ENCODE measurements around the gene MRPL2.

Gene MRPL2

DNA sequence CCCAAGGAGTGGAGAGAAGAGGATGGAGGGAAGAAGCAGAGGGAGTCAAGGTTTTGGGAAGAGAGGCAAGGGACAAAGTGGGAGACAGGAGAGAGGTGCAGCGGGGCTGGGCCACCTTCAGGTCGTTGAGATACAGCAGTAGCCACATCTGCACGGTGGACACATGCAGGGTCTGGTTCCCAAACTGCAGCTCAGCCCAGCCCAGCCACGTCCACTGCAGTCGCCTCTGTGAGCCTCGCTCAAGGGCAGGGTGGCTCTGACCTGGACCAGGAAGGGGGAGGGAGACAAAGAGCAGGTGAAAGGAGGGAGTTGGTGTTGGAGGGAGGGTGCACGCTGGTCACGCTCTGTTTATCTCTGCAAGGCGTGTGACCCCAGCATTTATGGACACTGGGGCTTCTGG lies 20.5 kb downstream of the MRPL2 start:
- DNase-seq (ENCODE audit: low read depth) = no peak
- TF ChIP-seq, protein P1, sequence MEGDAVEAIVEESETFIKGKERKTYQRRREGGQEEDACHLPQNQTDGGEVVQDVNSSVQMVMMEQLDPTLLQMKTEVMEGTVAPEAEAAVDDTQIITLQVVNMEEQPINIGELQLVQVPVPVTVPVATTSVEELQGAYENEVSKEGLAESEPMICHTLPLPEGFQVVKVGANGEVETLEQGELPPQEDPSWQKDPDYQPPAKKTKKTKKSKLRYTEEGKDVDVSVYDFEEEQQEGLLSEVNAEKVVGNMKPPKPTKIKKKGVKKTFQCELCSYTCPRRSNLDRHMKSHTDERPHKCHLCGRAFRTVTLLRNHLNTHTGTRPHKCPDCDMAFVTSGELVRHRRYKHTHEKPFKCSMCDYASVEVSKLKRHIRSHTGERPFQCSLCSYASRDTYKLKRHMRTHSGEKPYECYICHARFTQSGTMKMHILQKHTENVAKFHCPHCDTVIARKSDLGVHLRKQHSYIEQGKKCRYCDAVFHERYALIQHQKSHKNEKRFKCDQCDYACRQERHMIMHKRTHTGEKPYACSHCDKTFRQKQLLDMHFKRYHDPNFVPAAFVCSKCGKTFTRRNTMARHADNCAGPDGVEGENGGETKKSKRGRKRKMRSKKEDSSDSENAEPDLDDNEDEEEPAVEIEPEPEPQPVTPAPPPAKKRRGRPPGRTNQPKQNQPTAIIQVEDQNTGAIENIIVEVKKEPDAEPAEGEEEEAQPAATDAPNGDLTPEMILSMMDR (IDR thresholded peaks at IDR 0.05; ENCODE audit: insufficient read depth, low read depth, low read length, missing control alignments) = no peak
- no peak overlapping the region for H3K4me3 ChIP-seq (ENCODE audit: low read length)

DNA sequence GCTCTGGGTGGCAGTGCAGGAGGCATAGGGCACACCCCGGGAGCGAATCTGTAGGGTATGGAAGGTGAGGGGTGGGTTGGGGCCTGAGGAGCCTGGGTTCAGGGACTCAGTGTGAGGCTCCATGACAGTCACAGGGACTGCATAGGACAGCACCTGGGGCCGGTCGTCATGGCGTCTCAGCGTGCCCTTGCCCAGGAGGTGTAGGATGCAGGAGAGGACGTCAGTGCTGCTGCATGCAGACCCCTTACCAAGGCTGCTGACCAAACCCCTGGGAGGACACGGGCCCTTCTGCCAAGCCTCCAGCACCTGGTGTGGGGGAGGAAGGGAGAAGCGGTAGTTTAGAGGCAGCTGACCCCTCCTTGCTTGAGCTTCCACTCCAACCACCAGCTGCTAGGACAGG lies 21.5 kb downstream of the MRPL2 start:
- TF ChIP-seq, protein P1 (IDR thresholded peaks at IDR 0.05; ENCODE audit: insufficient read depth, low read depth, low read length, missing control alignments) = no peak
- DNase-seq (ENCODE audit: low read depth) = no peak
- H3K4me3 ChIP-seq (ENCODE audit: low read length) = no peak overlapping the region

DNA sequence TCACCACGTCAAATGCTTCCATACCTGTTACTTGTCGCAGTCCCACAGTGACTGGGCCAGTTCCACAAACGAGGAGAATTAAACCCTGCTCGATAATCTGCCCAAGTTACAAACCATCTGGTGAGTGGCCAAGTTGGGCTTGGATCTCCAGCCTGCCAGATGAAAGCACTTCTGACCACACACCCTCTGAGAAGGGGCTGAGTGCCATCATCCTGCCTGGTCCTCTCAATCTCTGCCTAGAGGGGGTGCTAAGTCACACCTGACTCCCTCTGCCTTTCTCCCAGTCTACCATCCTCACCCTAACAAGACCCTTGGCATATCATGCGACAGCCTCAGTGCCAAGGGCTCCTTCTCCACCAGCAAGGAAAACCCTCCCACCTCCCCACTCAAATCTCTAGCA lies 22.0 kb downstream of the MRPL2 start:
- no peak overlapping the region for H3K4me3 ChIP-seq (ENCODE audit: low read length)
- no peak for DNase-seq (ENCODE audit: low read depth)
- TF ChIP-seq, protein P1 (IDR thresholded peaks at IDR 0.05; ENCODE audit: insufficient read depth, low read depth, low read length, missing control alignments) = no peak

DNA sequence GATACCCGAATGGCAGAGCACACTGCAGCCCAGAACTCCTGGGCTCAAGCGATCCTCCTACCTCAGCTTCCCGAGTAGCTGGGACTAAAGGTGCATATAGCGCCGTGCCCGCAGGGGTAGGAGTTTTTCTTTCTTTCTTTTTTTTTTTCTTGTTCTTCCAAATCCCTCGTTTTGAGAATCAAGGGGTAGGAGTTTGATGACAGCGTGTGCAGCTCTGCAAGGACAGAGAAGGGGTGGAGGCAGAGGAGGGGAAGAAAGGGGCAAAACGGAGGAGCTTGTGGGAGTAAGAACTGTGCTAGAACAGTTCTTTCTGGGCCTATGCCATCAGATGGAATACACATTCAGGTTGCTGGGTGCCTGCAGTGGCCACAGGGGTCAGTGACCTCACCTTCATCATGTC lies 22.5 kb downstream of the MRPL2 start:
- DNase-seq (ENCODE audit: low read depth) = no peak
- TF ChIP-seq, protein P1 (IDR thresholded peaks at IDR 0.05; ENCODE audit: insufficient read depth, low read depth, low read length, missing control alignments) = no peak
- H3K4me3 ChIP-seq (ENCODE audit: low read length) = no peak overlapping the region

DNA sequence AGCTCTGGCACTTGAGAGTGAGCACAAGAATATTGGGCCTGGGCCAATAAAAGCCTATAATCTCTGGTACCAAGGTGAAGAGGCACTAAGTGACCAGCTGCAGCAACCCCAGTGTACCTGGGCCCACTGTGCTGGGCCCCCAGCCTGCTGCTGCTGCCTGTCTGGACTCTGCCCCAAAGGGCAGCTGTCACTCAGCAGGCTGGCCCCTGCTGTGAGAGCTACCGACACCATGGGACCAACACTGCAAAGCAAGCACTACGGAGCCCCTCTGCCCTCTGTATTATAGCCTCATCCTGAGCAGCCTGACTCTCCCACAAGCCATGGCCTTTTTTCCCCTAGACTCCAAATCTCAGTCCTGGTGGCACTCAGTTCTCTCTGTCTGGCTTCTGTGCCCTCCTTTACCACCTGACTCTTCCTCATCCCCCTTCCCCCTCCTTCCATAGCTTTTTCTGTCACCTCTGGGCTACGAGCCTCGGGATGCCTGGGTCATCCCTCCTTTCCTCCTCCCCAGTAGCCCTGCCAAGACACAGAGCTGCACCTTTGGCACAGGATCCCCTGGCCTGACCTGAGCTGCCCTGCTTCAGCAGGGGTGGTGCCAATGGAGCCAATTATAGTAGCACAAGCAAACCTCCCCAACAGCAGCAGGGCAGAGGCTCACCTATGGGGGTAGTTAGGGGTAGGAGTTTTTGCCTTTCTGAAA lies 23.6 kb downstream of the MRPL2 start:
- TF ChIP-seq, protein P1 (IDR thresholded peaks at IDR 0.05; ENCODE audit: insufficient read depth, low read depth, low read length, missing control alignments) = no peak
- no peak for DNase-seq (ENCODE audit: low read depth)
- H3K4me3 ChIP-seq (ENCODE audit: low read length) = no peak overlapping the region

DNA sequence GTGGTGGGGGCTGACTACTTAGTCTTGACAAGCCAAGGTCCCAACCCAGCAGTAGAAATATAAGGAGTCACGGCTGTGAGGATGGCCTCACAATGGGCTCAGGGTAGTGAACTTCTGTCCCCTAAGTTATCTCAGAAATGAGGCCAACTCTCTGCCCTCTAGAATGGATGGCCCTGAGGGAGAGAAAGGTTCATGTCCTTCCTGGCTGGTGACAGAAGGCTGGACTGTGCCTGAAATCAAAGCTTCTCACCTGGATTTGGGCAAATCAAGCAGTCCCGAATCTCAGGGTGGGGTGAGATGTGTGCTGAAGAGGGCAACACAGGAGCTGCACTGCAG lies 25.1 kb downstream of the MRPL2 start:
- DNase-seq (ENCODE audit: low read depth) = no peak
- TF ChIP-seq, protein P1 (IDR thresholded peaks at IDR 0.05; ENCODE audit: insufficient read depth, low read depth, low read length, missing control alignments) = no peak
- no peak overlapping the region for H3K4me3 ChIP-seq (ENCODE audit: low read length)

DNA sequence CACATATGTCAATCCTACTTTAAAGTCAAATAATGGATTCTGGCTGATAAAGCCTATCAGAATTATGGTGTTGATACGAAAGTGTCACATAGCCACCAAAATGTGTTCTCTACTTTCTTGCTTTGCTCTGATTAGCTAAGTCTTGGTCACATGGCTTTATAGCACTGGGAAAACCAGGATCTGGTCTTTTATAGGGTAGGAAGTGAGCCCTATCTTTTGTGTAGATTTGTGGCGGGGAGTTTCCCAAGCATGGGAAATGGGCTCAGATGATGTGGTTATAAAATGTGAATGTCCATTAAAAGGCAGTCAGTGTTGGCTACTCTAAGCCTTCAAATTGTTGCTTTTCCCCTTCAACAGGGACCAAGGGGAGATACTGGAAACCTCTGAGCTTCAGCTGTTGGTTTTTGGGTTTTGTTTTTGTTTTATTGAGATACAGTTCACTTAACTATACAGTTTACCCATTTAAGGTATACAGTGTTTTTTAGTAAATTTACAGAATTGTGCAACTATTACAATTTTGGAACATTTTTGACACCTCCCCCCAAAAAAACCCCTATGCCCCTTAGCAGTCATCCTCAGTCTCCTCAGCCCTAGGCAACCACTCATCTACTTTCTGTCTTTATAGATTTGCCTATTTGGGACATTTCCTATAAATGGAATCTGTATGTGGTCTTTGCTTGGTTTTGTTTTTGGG lies 25.6 kb downstream of the MRPL2 start:
- H3K4me3 ChIP-seq (ENCODE audit: low read length) = no peak overlapping the region
- no peak for DNase-seq (ENCODE audit: low read depth)
- TF ChIP-seq, protein P1 (IDR thresholded peaks at IDR 0.05; ENCODE audit: insufficient read depth, low read depth, low read length, missing control alignments) = no peak

Data from epithelial cell of esophagus (primary cell).